Activated CD4-positive, alpha-beta T cell treated with anti-CD3 and anti-CD28 coated beads for 36 hours (primary cell): ENCODE results near the gene LMBR1L. TPM values are rescaled to one million over a fixed set of nuclear protein-coding genes. Genes with fewer than 3 reads are reported as not detected.

Experiments
- ATAC-seq: fragments of 200-7000 bp; cut with Tn5 transposase; one replicate; pipeline ENCODE4 v1.10.0; 2021; ENCODE audit warnings: mild to moderate bottlenecking, moderate library complexity
- CTCF ChIA-PET: fragments of 350-600 bp; sonication (Branson Sonifier 250); formaldehyde crosslinking; loops from one replicate; lab custom pipeline; 2021; ENCODE audit warnings: antibody characterized with exemption; lab: Charles Lee
- POLR2A ChIA-PET: fragments of 350-600 bp; sonication (Branson Sonifier 250); formaldehyde crosslinking; loops from one replicate; lab custom pipeline; 2021; ENCODE audit warnings: antibody characterized with exemption, inconsistent platforms; lab: Charles Lee
- DNase-seq: peaks from one replicate; pipeline ENCODE4 v3.0.0-alpha.2; 2020
- H3K27ac Mint-ChIP-seq: one replicate; pipeline ENCODE4 v1.8.0; 2021; ENCODE audit warnings: mixed read lengths
- H3K27me3 Mint-ChIP-seq: one replicate; pipeline ENCODE4 v1.8.0; 2021; ENCODE audit warnings: mixed read lengths
- H3K36me3 Mint-ChIP-seq: one replicate; pipeline ENCODE4 v1.8.0; 2021; ENCODE audit warnings: low read depth, mixed read lengths
- H3K4me1 Mint-ChIP-seq: one replicate; pipeline ENCODE4 v1.8.0; 2021; ENCODE audit warnings: mixed read lengths
- H3K4me3 Mint-ChIP-seq: one replicate; pipeline ENCODE4 v1.8.0; 2021; ENCODE audit warnings: mild to moderate bottlenecking, moderate library complexity, mixed read lengths
- H3K9me3 Mint-ChIP-seq: one replicate; pipeline ENCODE4 v1.8.0; 2021; ENCODE audit warnings: low read depth, mixed read lengths
- intact Hi-C, 2 experiments: fragments of 100-400 bp; cut with DNase I in 1 of 2; cut with micrococcal nuclease in 1 of 2; formaldehyde crosslinking; loops; one replicate each; pipeline versions ENCODE4 v1.14.2 to v1.15.1; 2022 to 2024; cut with DNase I, micrococcal nuclease
- total RNA-seq, 2 experiments: library from RNA; stranded (reverse); gene quantifications; one replicate each; pipeline ENCODE4 v1.2.3, GENCODE V29; 2021

LMBR1L gene
- total RNA-seq, 2 experiments from 2014 or later = 45.0 to 48.0 TPM

DNA sequence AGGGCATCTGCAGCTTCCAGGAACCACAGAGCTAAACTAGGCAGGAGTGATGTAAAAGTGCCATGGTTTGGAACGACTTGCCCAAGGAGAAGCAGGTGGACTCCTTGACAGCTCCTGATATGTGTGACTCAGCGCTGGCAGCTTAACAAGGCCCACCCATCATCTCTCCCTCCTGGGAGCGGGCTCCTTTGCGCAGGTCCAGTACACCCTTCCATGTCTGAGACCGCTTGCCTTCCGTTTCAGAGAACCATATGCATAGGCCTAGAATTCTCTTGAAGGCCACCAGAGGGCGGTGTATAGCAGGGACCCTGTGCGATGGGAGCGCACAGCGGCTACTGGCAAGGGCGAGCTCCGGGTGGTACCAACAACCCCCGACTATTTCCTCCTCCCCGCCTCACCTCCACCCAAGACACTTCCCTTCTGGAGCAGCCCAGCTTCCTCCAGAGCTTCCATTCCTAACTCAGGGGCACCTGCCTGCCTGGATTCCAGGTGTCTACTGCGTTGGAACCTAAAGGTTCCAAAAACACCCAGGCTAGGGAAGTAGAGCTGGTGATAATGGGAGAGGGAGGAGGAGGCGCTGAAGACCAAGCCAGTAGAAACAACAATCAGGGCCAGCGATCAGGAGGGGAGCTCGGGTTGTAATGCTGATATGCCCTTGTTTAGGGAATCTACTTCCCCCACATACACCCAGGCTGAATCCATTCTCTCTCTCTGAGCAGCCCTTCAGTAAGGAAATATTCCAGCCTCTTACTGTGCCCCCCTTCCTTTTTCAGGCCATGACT is 22.3 kb downstream of the LMBR1L start:
- ATAC-seq (peak; percentile 91), DNase-seq (peak; percentile 82)
- Mint-ChIP-seq H3K9me3 (no peaks in the 10 kb centered on the region), H3K4me1 (peaks cover 35% of the 10 kb centered on the region), H3K36me3 (no peaks in the 10 kb centered on the region), H3K4me3 (no peak overlapping the region), H3K27ac (no peak overlapping the region), H3K27me3 (peaks cover 47% of the 10 kb centered on the region)
- intact Hi-C loops = loop anchor here (1.0 to 2.0 kb wide), 3 partner anchors 42 to 147 kb away; partner anchors contain the start of genes TUBA1B (in 2 of the 2) and WNT1 (in 1 of the 2)
- ChIA-PET CTCF (interaction anchor here (0.5 to 6.5 kb wide), 47 partner anchors 8 to 958 kb away, joined by 3 to 102 read pairs (median 4); partner anchors contain the start of genes LMBR1L, RHEBL1, SPATS2 and TROAP), POLR2A (interaction anchor here (0.6 to 1.6 kb wide), 3 partner anchors 23 to 147 kb away, joined by 3 to 5 read pairs (median 3); partner anchors contain the start of genes LMBR1L and TUBA1B)

DNA sequence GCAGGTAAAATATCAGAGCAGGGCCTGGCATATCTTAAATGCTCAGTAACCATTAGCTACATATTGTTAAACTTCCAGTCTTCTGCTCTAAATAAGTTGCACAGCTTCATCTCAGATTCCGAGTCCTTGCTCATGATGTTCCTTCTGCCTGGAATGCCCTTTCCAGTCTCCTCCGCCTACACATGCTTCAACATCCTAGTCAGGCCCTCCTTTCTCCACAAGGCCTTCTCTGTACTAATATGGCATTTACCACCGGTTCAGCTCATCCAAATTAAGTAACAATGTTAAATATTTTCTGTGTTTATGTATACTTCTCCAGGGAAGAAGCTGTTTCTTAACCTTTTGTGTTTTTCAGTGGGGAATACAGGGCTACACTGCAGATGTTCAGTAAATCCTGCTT is 24.5 kb downstream of the LMBR1L start:
- Mint-ChIP-seq H3K27me3 (peaks cover 26% of the 10 kb centered on the region), H3K9me3 (no peaks in the 10 kb centered on the region), H3K36me3 (no peaks in the 10 kb centered on the region), H3K27ac (no peak overlapping the region), H3K4me3 (no peak overlapping the region), H3K4me1 (peaks cover 23% of the 10 kb centered on the region)
- ChIA-PET CTCF (interaction anchor here (0.6 to 6.5 kb wide), 12 partner anchors 9 to 190 kb away, joined by 3 to 102 read pairs (median 4); partner anchors contain the start of genes DHH and RHEBL1), POLR2A (no interaction called here)
- ATAC-seq (no peak), DNase-seq (no peak)
- intact Hi-C loops = no loop called here

GRCh38 chr12:49084438-49084837 is 26.2 kb downstream of the LMBR1L start:
- no peak for ATAC-seq
- CTCF ChIA-PET = interaction anchor here (0.6 to 6.5 kb wide), 12 partner anchors 11 to 227 kb away, joined by 3 to 102 read pairs (median 4); partner anchors contain the start of genes DHH, LMBR1L and RHEBL1
- H3K36me3 Mint-ChIP-seq = no peaks in the 10 kb centered on the region
- DNase-seq = no peak
- intact Hi-C loops = no loop called here
- peaks cover 14% of the 10 kb centered on the region for H3K27me3 Mint-ChIP-seq
- no peak overlapping the region for H3K4me3 Mint-ChIP-seq
- no peak overlapping the region for H3K27ac Mint-ChIP-seq
- H3K4me1 Mint-ChIP-seq = peaks cover 11% of the 10 kb centered on the region
- H3K9me3 Mint-ChIP-seq = no peaks in the 10 kb centered on the region
- POLR2A ChIA-PET = no interaction called here

DNA sequence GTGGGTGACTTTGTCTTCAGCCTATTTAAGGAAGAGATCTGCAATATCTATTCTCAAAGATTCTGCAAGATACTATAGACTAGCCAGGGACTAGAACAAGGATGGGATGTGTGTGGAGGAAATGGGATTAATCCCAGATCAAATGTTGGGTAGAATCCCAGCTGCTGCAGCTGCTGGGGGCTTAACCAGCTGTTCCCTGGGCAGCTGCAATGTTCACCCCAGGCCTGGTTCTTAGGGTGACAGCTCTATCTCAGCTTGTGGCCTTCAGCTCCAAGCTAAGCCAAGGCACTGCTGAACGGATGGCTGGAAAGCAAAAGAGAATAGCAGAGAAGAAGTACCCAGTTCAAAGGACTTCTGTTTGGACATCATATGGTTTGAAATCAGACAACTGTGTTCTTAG is 30.9 kb downstream of the LMBR1L start:
- intact Hi-C loops = no loop called here
- ATAC-seq (no peak), DNase-seq (no peak)
- Mint-ChIP-seq H3K9me3 (no peaks in the 10 kb centered on the region), H3K4me1 (no peaks in the 10 kb centered on the region), H3K27me3 (no peaks in the 10 kb centered on the region), H3K36me3 (no peaks in the 10 kb centered on the region), H3K4me3 (no peak overlapping the region), H3K27ac (no peak overlapping the region)
- ChIA-PET CTCF (interaction anchor here (1.2 to 3.5 kb wide), 7 partner anchors 8 to 130 kb away, joined by 3 to 28 read pairs (median 8); partner anchors contain the start of genes DHH and RHEBL1), POLR2A (no interaction called here)

DNA sequence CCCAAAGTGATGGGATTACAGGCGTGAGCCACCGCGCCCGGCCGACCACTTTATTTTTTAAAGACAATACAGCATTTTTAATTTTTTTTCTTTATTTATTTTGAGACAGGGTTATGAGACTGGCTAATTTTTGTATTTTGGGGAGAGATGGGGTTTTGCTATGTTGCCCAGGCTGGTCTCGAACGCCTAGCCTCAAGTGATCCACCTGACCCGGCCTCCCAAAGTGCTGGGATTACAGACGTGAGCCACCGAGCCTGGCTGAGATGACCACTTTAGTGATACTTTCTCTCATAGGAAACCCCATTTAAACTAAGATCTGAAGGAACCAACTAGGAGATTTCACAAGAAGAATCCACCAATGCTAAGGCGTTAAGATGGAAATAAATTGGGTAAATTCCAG is 39.7 kb downstream of the LMBR1L start:
- Mint-ChIP-seq H3K36me3 (peaks cover 4% of the 10 kb centered on the region), H3K4me1 (peaks cover 15% of the 10 kb centered on the region), H3K4me3 (no peak overlapping the region), H3K27ac (peak overlapping the region; percentile 59), H3K9me3 (no peaks in the 10 kb centered on the region), H3K27me3 (no peaks in the 10 kb centered on the region)
- intact Hi-C loops = loop anchor here (1.0 kb wide), 7 partner anchors 39 to 635 kb away; partner anchors contain the start of genes LMBR1L (in 2 of the 2), TUBA1C (in 2 of the 2), CCNT1 (in 1 of the 2) and TUBA1A (in 1 of the 2)
- DNase-seq = no peak
- ChIA-PET CTCF (interaction anchor here (0.6 to 3.9 kb wide), 7 partner anchors 15 to 51 kb away, joined by 3 to 24 read pairs (median 5); no protein-coding TSS in a partner anchor), POLR2A (interaction anchor here (0.7 to 1.4 kb wide), 2 partner anchors 15 to 58 kb away, joined by 3 to 4 read pairs; no protein-coding TSS in a partner anchor)
- no peak for ATAC-seq

- CTCF ChIA-PET = interaction anchor here (0.6 to 3.9 kb wide), 25 partner anchors 9 to 559 kb away, joined by 3 to 24 read pairs (median 4); no protein-coding TSS in a partner anchor
- peak within 1 kb of the TSS; percentile 91 for H3K27ac Mint-ChIP-seq
- H3K27me3 Mint-ChIP-seq = no peaks in the 10 kb centered on the region
- H3K36me3 Mint-ChIP-seq = peaks cover 4% of the 10 kb centered on the region
- H3K9me3 Mint-ChIP-seq = no peaks in the 10 kb centered on the region
- H3K4me3 Mint-ChIP-seq = peak within 1 kb of the TSS; percentile 94
- peaks cover 15% of the 10 kb centered on the region for H3K4me1 Mint-ChIP-seq
- ATAC-seq (peak; percentile 100), DNase-seq (peak; percentile 100)
- intact Hi-C loops = loop anchor here (1.0 kb wide), 11 partner anchors 8 to 637 kb away; partner anchors contain the start of genes LMBR1L (in 2 of the 2), TUBA1C (in 2 of the 2), ARF3 (in 1 of the 2) and CCNT1 (in 1 of the 2)
- POLR2A ChIA-PET = interaction anchor here (0.5 to 1.5 kb wide), 15 partner anchors 11 to 253 kb away, joined by 3 to 18 read pairs (median 3); partner anchors contain the start of genes LMBR1L, TROAP and TUBA1B
These were observed 40.9 kb downstream of the LMBR1L start, which contains the start of gene RHEBL1 for GRCh38 chr12:49069507-49070346. Gene RHEBL1 (minus strand): TSS chr12:49069979. CDS start chr12:49069785, 194 bp downstream.

GRCh38 chr12:49068879-49069506 is 41.7 kb downstream of the LMBR1L start:
- intact Hi-C loops = loop anchor here (1.0 kb wide), 4 partner anchors 8 to 112 kb away; partner anchors contain the start of genes ARF3 (in 1 of the 2), KMT2D (in 1 of the 2) and PRKAG1 (in 1 of the 2)
- Mint-ChIP-seq H3K4me1 (peaks cover 16% of the 10 kb centered on the region), H3K4me3 (peak overlapping the region; percentile 94), H3K36me3 (peaks cover 9% of the 10 kb centered on the region), H3K9me3 (no peaks in the 10 kb centered on the region), H3K27me3 (no peaks in the 10 kb centered on the region), H3K27ac (peak overlapping the region; percentile 88)
- ATAC-seq (no peak), DNase-seq (no peak)
- ChIA-PET CTCF (interaction anchor here (0.8 to 3.9 kb wide), 18 partner anchors 10 to 500 kb away, joined by 3 to 24 read pairs (median 4); no protein-coding TSS in a partner anchor), POLR2A (interaction anchor here (0.5 to 1.6 kb wide), 7 partner anchors 10 to 254 kb away, joined by 3 to 18 read pairs (median 4); partner anchors contain the start of genes LMBR1L, TROAP, TUBA1A and TUBA1B)

DNA sequence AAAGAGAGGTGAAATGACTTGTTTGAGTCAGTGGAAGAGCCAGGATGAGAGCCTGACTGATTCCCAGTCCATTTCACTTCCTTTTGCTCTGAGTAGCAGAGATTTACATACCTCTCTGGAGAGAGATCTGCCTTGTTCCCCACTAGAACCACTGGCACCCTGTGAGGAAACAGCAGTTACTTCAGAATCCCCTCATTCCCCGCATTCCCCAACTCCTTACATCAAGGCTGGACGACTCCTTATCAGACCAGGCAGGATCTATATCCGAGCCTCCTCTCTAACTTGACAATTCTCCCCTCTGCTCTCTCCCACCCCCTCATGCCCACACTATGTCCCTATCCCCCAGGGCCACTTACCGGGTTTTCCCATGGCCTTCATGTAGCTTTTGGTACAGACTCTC is 44.5 kb downstream of the LMBR1L start:
- no peak for ATAC-seq
- intact Hi-C loops = no loop called here
- Mint-ChIP-seq H3K4me1 (peaks cover 25% of the 10 kb centered on the region), H3K9me3 (no peaks in the 10 kb centered on the region), H3K36me3 (peaks cover 11% of the 10 kb centered on the region), H3K27ac (no peak overlapping the region), H3K27me3 (no peaks in the 10 kb centered on the region), H3K4me3 (no peak overlapping the region)
- ChIA-PET CTCF (interaction anchor here (0.7 to 7.1 kb wide), 7 partner anchors 9 to 69 kb away, joined by 3 to 124 read pairs (median 4); partner anchors contain the start of gene DHH), POLR2A (no interaction called here)
- DNase-seq = no peak

- H3K27ac Mint-ChIP-seq = no peak overlapping the region
- DNase-seq = no peak
- H3K27me3 Mint-ChIP-seq = no peaks in the 10 kb centered on the region
- H3K9me3 Mint-ChIP-seq = no peaks in the 10 kb centered on the region
- H3K36me3 Mint-ChIP-seq = peaks cover 12% of the 10 kb centered on the region
- no peak for ATAC-seq
- intact Hi-C loops = loop anchor here (1.0 to 5.0 kb wide), 7 partner anchors 28 to 258 kb away; partner anchors contain the start of genes TROAP (in 1 of the 2), TUBA1A (in 1 of the 2) and TUBA1B (in 1 of the 2)
- H3K4me1 Mint-ChIP-seq = peaks cover 19% of the 10 kb centered on the region
- no peak overlapping the region for H3K4me3 Mint-ChIP-seq
- CTCF ChIA-PET = interaction anchor here (0.6 to 7.1 kb wide), 40 partner anchors 9 to 277 kb away, joined by 3 to 124 read pairs (median 4); partner anchors contain the start of genes DDX23, DHH, LMBR1L and TUBA1B
- POLR2A ChIA-PET = interaction anchor here (0.6 to 2.0 kb wide), 3 partner anchors 65 to 170 kb away, joined by 3 to 9 read pairs (median 6); no protein-coding TSS in a partner anchor
These were observed 45.9 kb downstream of the LMBR1L start for GRCh38 chr12:49064767-49065152.
